Glutamatergic neuron (in vitro differentiated cells): ENCODE results near the gene MGMT. TPM values are rescaled to one million over a fixed set of nuclear protein-coding genes. Genes with fewer than 3 reads are reported as not detected.

ENCODE experiments used
- DNase-seq: peaks from one replicate; pipeline ENCODE4 v3.0.0; 2022
- H3K27ac Mint-ChIP-seq: one replicate; pipeline ENCODE4 v1.8.0; 2020; ENCODE audit warnings: mild to moderate bottlenecking, mixed read lengths, inconsistent platforms; ENCODE audit not compliant: unreplicated experiment
- H3K27me3 Mint-ChIP-seq: one replicate; pipeline ENCODE4 v1.8.0; 2020; ENCODE audit warnings: mild to moderate bottlenecking, moderate library complexity, mixed read lengths, inconsistent platforms; ENCODE audit not compliant: unreplicated experiment
- H3K36me3 Mint-ChIP-seq: one replicate; pipeline ENCODE4 v1.8.0; 2020; ENCODE audit warnings: mild to moderate bottlenecking, mixed read lengths, inconsistent platforms; ENCODE audit not compliant: unreplicated experiment
- H3K4me1 Mint-ChIP-seq: one replicate; pipeline ENCODE4 v1.8.0; 2020; ENCODE audit warnings: mild to moderate bottlenecking, low read depth, mixed read lengths, inconsistent platforms; ENCODE audit not compliant: unreplicated experiment
- H3K4me3 Mint-ChIP-seq: one replicate; pipeline ENCODE4 v1.8.0; 2020; ENCODE audit warnings: mild to moderate bottlenecking, mixed read lengths, inconsistent platforms; ENCODE audit not compliant: unreplicated experiment
- H3K9me3 Mint-ChIP-seq: one replicate; pipeline ENCODE4 v1.8.0; 2020; ENCODE audit warnings: mild to moderate bottlenecking, moderate library complexity, mixed read lengths, inconsistent platforms; ENCODE audit not compliant: unreplicated experiment
- CTCF ChIP-seq: fragments of 200-600 bp; sonication (generic); IDR thresholded peaks from one replicate; pipeline ENCODE4 v1.5.0; 2021; ENCODE audit not compliant: partially characterized antibody, unreplicated experiment
- total RNA-seq: library from RNA; stranded (reverse); fragmentation: NEBNext Ultra II Directional; extraction: Animal tissue kit (Norgen Biotek cat#: 25700); gene quantifications from one replicate; pipeline ENCODE4 v1.2.1, GENCODE V29; 2021; ENCODE audit not compliant: unreplicated experiment

The MGMT gene
- total RNA-seq, 1 donor from 2014 or later: 15.9 TPM

GRCh38 chr10:129438024-129438423, 29.0 kb upstream of the MGMT start:
- Mint-ChIP-seq H3K36me3 (peaks cover 22% of the 10 kb centered on the region), H3K27ac (no peak overlapping the region), H3K4me1 (peaks cover 7% of the 10 kb centered on the region), H3K4me3 (no peak overlapping the region), H3K9me3 (peaks cover 12% of the 10 kb centered on the region), H3K27me3 (peaks cover 4% of the 10 kb centered on the region)
- no peak for DNase-seq
- no peak for TF ChIP-seq CTCF

- Mint-ChIP-seq H3K9me3 (peaks cover 10% of the 10 kb centered on the region), H3K4me3 (no peak overlapping the region), H3K4me1 (peaks cover 6% of the 10 kb centered on the region), H3K36me3 (peaks cover 17% of the 10 kb centered on the region), H3K27me3 (peaks cover 5% of the 10 kb centered on the region), H3K27ac (no peak overlapping the region)
- no peak for TF ChIP-seq CTCF
- no peak for DNase-seq
These were observed 26.8 kb upstream of the MGMT start for GRCh38 chr10:129440247-129440646.

- no peak for DNase-seq
- H3K4me1 Mint-ChIP-seq: peaks cover 6% of the 10 kb centered on the region
- no peak for TF ChIP-seq CTCF
- H3K27ac Mint-ChIP-seq: no peak overlapping the region
- no peak overlapping the region for H3K4me3 Mint-ChIP-seq
- H3K27me3 Mint-ChIP-seq: peaks cover 5% of the 10 kb centered on the region
- peaks cover 11% of the 10 kb centered on the region for H3K36me3 Mint-ChIP-seq
- peaks cover 9% of the 10 kb centered on the region for H3K9me3 Mint-ChIP-seq
These were observed 26.2 kb upstream of the MGMT start for GRCh38 chr10:129440722-129441316.

GRCh38 chr10:129441372-129442009, 25.6 kb upstream of the MGMT start:
- no peak for TF ChIP-seq CTCF
- Mint-ChIP-seq H3K9me3 (peaks cover 4% of the 10 kb centered on the region), H3K27me3 (peaks cover 5% of the 10 kb centered on the region), H3K4me1 (peaks cover 6% of the 10 kb centered on the region), H3K36me3 (peaks cover 5% of the 10 kb centered on the region), H3K4me3 (no peak overlapping the region), H3K27ac (no peak overlapping the region)
- no peak for DNase-seq

- TF ChIP-seq CTCF: no peak
- H3K36me3 Mint-ChIP-seq: no peaks in the 10 kb centered on the region
- H3K27me3 Mint-ChIP-seq: peaks cover 5% of the 10 kb centered on the region
- H3K9me3 Mint-ChIP-seq: no peaks in the 10 kb centered on the region
- no peak overlapping the region for H3K27ac Mint-ChIP-seq
- H3K4me3 Mint-ChIP-seq: no peak overlapping the region
- DNase-seq: no peak
- peaks cover 6% of the 10 kb centered on the region for H3K4me1 Mint-ChIP-seq
These were observed 24.2 kb upstream of the MGMT start for GRCh38 chr10:129442866-129443265.
